HEK293T (cell line): ENCODE results near the gene RFC3.

Experiments used
- ARNT ChIP-seq: fragments of 450-650 bp; IDR thresholded peaks from 2 replicates; pipeline ENCODE4 v1.6.1; 2017; ENCODE audit warnings: mild to moderate bottlenecking
- BHLHE40 ChIP-seq: fragments of 450-650 bp; IDR thresholded peaks from 2 replicates; pipeline ENCODE4 v1.6.1; 2016; ENCODE audit warnings: mild to moderate bottlenecking, moderate library complexity, borderline replicate concordance
- ELF4 ChIP-seq: fragments of 450-650 bp; IDR thresholded peaks from 2 replicates; pipeline ENCODE4 v1.6.1; 2017; ENCODE audit warnings: antibody characterized with exemption
- FOXA1 ChIP-seq: fragments of 450-650 bp; IDR thresholded peaks from 2 replicates; pipeline ENCODE4 v1.6.1; 2016; ENCODE audit warnings: mild to moderate bottlenecking
- FOXK2 ChIP-seq: fragments of 450-650 bp; IDR thresholded peaks from 2 replicates; pipeline ENCODE4 v1.6.1; 2016; ENCODE audit warnings: mild to moderate bottlenecking
- FOXM1 ChIP-seq: fragments of 450-650 bp; IDR thresholded peaks from 2 replicates; pipeline ENCODE4 v1.6.1; 2017; ENCODE audit warnings: mild to moderate bottlenecking, borderline replicate concordance
- HDGF ChIP-seq: fragments of 450-650 bp; IDR thresholded peaks from 2 replicates; pipeline ENCODE4 v1.6.1; 2017; ENCODE audit warnings: antibody characterized with exemption, borderline replicate concordance
- L3MBTL2 ChIP-seq: fragments of 450-650 bp; conservative IDR thresholded peaks from 2 replicates; pipeline ENCODE4 v1.6.1; 2016; ENCODE audit warnings: mild to moderate bottlenecking
- LEF1 ChIP-seq: fragments of 450-650 bp; IDR thresholded peaks from 2 replicates; pipeline ENCODE4 v1.6.1; 2017; ENCODE audit warnings: mild to moderate bottlenecking, borderline replicate concordance
- NFRKB ChIP-seq: fragments of 450-650 bp; IDR thresholded peaks from 2 replicates; pipeline ENCODE4 v1.6.1; 2016; ENCODE audit warnings: mild to moderate bottlenecking, moderate library complexity
- SP1 ChIP-seq: fragments of 450-650 bp; IDR thresholded peaks from 2 replicates; pipeline ENCODE4 v1.6.1; 2017
- SUZ12 ChIP-seq: fragments of 450-650 bp; IDR thresholded peaks from 2 replicates; pipeline ENCODE4 v1.6.1; 2016; ENCODE audit warnings: mild to moderate bottlenecking
- TARDBP ChIP-seq: fragments of 450-650 bp; IDR thresholded peaks from 2 replicates; pipeline ENCODE4 v1.6.1; 2016
- ZNF384 ChIP-seq: fragments of 450-650 bp; IDR thresholded peaks from 2 replicates; pipeline ENCODE4 v1.6.1; 2016

GRCh38 chr13:33869005-33869404, 51.1 kb downstream of the RFC3 start:
- TF ChIP-seq ARNT (no peak), NFRKB (no peak), FOXM1 (no peak), FOXA1 (no peak), BHLHE40 (no peak), SP1 (no peak), SUZ12 (no peak), LEF1 (no peak), ELF4 (no peak), FOXK2 (no peak), HDGF (no peak), ZNF384 (no peak), TARDBP (no peak), L3MBTL2 (no peak)
